ENCODE measurements around the gene MC1R. TPM values are rescaled to one million over a fixed set of nuclear protein-coding genes. Genes with fewer than 3 reads are reported as not detected.

Gene MC1R
- total RNA-seq, 4 donors from 2014 or later = 2.0 to 5.0 (median 2.9) TPM

- H3K4me3 ChIP-seq = no peak overlapping the region
- H3K36me3 ChIP-seq = peaks cover 0 to 3% (median 0%) of the 10 kb centered on the region in 4 donors
- H3K27ac ChIP-seq (replicated peaks in 1 of 4) = no peak overlapping the region
- no peaks in the 10 kb centered on the region for H3K9me3 ChIP-seq
- no peak for DNase-seq (ENCODE audit: extremely low spot score)
- intact Hi-C loops (cut with DNase I) = no loop called here
- H3K4me1 ChIP-seq = no peaks in the 10 kb centered on the region
- H3K27me3 ChIP-seq = peaks cover 0 to 17% (median 0%) of the 10 kb centered on the region in 4 donors
- TF ChIP-seq EP300 (IDR thresholded peaks at IDR 0.05) (no peak), CTCF (IDR thresholded peaks at IDR 0.05) (no peak), POLR2A (IDR thresholded peaks at IDR 0.05; ENCODE audit: low read depth) (no peak), POLR2AphosphoS5 (IDR thresholded peaks at IDR 0.05) (no peak)
- 71% methylated on average over 13 of the region's 13 CpGs for WGBS
Observed at GRCh38 chr16:89936034-89936433, 17.4 kb downstream of the MC1R start.

- peaks cover 0 to 3% (median 0%) of the 10 kb centered on the region in 4 donors for H3K36me3 ChIP-seq
- intact Hi-C loops (cut with DNase I) = no loop called here
- DNase-seq (ENCODE audit: extremely low spot score) = no peak
- peaks cover 0 to 13% (median 0%) of the 10 kb centered on the region in 4 donors for H3K27me3 ChIP-seq
- H3K9me3 ChIP-seq = no peaks in the 10 kb centered on the region
- H3K4me3 ChIP-seq = no peak overlapping the region
- TF ChIP-seq POLR2A (IDR thresholded peaks at IDR 0.05; ENCODE audit: low read depth) = no peak
- no peak for TF ChIP-seq POLR2AphosphoS5 (IDR thresholded peaks at IDR 0.05)
- no peak for TF ChIP-seq EP300 (IDR thresholded peaks at IDR 0.05)
- no peak for TF ChIP-seq CTCF (IDR thresholded peaks at IDR 0.05)
- no peaks in the 10 kb centered on the region for H3K4me1 ChIP-seq
- no peak overlapping the region for H3K27ac ChIP-seq (replicated peaks in 1 of 4)
- WGBS = 100% methylated on average over 3 of the region's 14 CpGs
Observed at GRCh38 chr16:89936508-89936907, 17.8 kb downstream of the MC1R start.

- Histone ChIP-seq H3K4me3 (no peak overlapping the region), H3K36me3 (peaks cover 0 to 3% (median 0%) of the 10 kb centered on the region in 4 donors), H3K27me3 (peaks cover 0 to 9% (median 0%) of the 10 kb centered on the region in 4 donors), H3K27ac (replicated peaks in 1 of 4) (no peak overlapping the region), H3K9me3 (no peaks in the 10 kb centered on the region), H3K4me1 (no peaks in the 10 kb centered on the region)
- intact Hi-C loops (cut with DNase I) = no loop called here
- no peak for DNase-seq (ENCODE audit: extremely low spot score)
- WGBS = 93% methylated on average over 16 of the region's 20 CpGs
- TF ChIP-seq CTCF (IDR thresholded peaks at IDR 0.05) (no peak), POLR2A (IDR thresholded peaks at IDR 0.05; ENCODE audit: low read depth) (no peak), POLR2AphosphoS5 (IDR thresholded peaks at IDR 0.05) (no peak), EP300 (IDR thresholded peaks at IDR 0.05) (no peak)
Observed at GRCh38 chr16:89936981-89937380, 18.3 kb downstream of the MC1R start.

GRCh38 chr16:89938175-89938885 lies 19.7 kb downstream of the MC1R start:
- DNase-seq (ENCODE audit: extremely low spot score) = no peak
- H3K27ac ChIP-seq (replicated peaks in 1 of 4) = no peak overlapping the region
- H3K4me3 ChIP-seq = no peak overlapping the region
- H3K4me1 ChIP-seq = no peaks in the 10 kb centered on the region
- TF ChIP-seq CTCF (IDR thresholded peaks at IDR 0.05) (no peak), EP300 (IDR thresholded peaks at IDR 0.05) (no peak), POLR2A (IDR thresholded peaks at IDR 0.05; ENCODE audit: low read depth) (no peak), POLR2AphosphoS5 (IDR thresholded peaks at IDR 0.05) (no peak)
- no peaks in the 10 kb centered on the region for H3K9me3 ChIP-seq
- WGBS = 85% methylated on average over 21 of the region's 21 CpGs
- peaks cover 0 to 6% (median 0%) of the 10 kb centered on the region in 4 donors for H3K27me3 ChIP-seq
- intact Hi-C loops (cut with DNase I) = no loop called here
- peaks cover 0 to 3% (median 0%) of the 10 kb centered on the region in 4 donors for H3K36me3 ChIP-seq
